ENCODE measurements around the gene TNFRSF1B. TPM values are rescaled to one million over a fixed set of nuclear protein-coding genes. Genes with fewer than 3 reads are reported as not detected.
A peak's percentile ranks its signal among the peaks of the same experiment; 100 is the strongest.

The TNFRSF1B gene
- total RNA-seq, 4 donors from 2014 or later, result 34.0 to 122 (median 84.5) TPM

- DNase-seq (ENCODE audit: low spot score), result no peak
- peak; percentile 2 for ATAC-seq (ENCODE audit: low FRiP score)
- TF ChIP-seq CTCF (IDR thresholded peaks at IDR 0.05), result no peak
Measured at GRCh38 chr1:12229386-12229834, 62.6 kb downstream of the TNFRSF1B start.

GRCh38 chr1:12229835-12230548 lies 63.2 kb downstream of the TNFRSF1B start, which contains the start of gene VPS13D:
VPS13D (plus strand) TSS chr1:12230030; CDS start chr1:12234267, 4,237 bp downstream.
- DNase-seq (ENCODE audit: low spot score) (peak; percentile 73), ATAC-seq (ENCODE audit: low FRiP score) (peak; percentile 82)
- peak in 2 of 3 donors; percentile 44 to 75 for TF ChIP-seq CTCF (IDR thresholded peaks at IDR 0.05)

GRCh38 chr1:12230549-12231275 lies 63.9 kb downstream of the TNFRSF1B start:
- peak; percentile 84 for ATAC-seq (ENCODE audit: low FRiP score)
- DNase-seq (ENCODE audit: low spot score), result no peak
- no peak for TF ChIP-seq CTCF (IDR thresholded peaks at IDR 0.05)

- peak; percentile 21 for ATAC-seq (ENCODE audit: low FRiP score)
- no peak for DNase-seq (ENCODE audit: low spot score)
- no peak for TF ChIP-seq CTCF (IDR thresholded peaks at IDR 0.05)
Measured at GRCh38 chr1:12231276-12231595, 64.4 kb downstream of the TNFRSF1B start.

- ATAC-seq (ENCODE audit: low FRiP score), result no peak
- no peak for TF ChIP-seq CTCF (IDR thresholded peaks at IDR 0.05)
- no peak for DNase-seq (ENCODE audit: low spot score)
Measured at GRCh38 chr1:12232221-12232620, 65.4 kb downstream of the TNFRSF1B start.

- ATAC-seq (ENCODE audit: low FRiP score) (no peak), DNase-seq (ENCODE audit: low spot score) (no peak)
- no peak for TF ChIP-seq CTCF (IDR thresholded peaks at IDR 0.05)
Measured at GRCh38 chr1:12244078-12244477, 77.3 kb downstream of the TNFRSF1B start.
